ENCODE measurements around the gene SKIC8.

The SKIC8 gene

GRCh38 chr15:78342021-78342420 lies 42.6 kb upstream of the SKIC8 start:
- no peak for TF ChIP-seq CREB1 (IDR thresholded peaks at IDR 0.05; ENCODE audit: low read depth)
- TF ChIP-seq FOXM1 (IDR thresholded peaks at IDR 0.05; ENCODE audit: borderline replicate concordance, low read depth): no peak
- no peak for TF ChIP-seq REST (IDR thresholded peaks at IDR 0.05; ENCODE audit: low read depth)
- TF ChIP-seq EP300 (IDR thresholded peaks at IDR 0.05; ENCODE audit: borderline replicate concordance): no peak
- no peak for TF ChIP-seq MAX (IDR thresholded peaks at IDR 0.05)
- TF ChIP-seq EGR1 (IDR thresholded peaks at IDR 0.05): no peak
- no peak for TF ChIP-seq TCF12 (IDR thresholded peaks at IDR 0.05; ENCODE audit: low read depth)
- no peak for TF ChIP-seq USF1 (IDR thresholded peaks at IDR 0.05)
- TF ChIP-seq ZBTB7A (IDR thresholded peaks at IDR 0.05; ENCODE audit: low read depth): no peak
- TF ChIP-seq RAD21 (IDR thresholded peaks at IDR 0.05; ENCODE audit: low read depth): no peak
- no peak for TF ChIP-seq TAF1 (IDR thresholded peaks at IDR 0.05; ENCODE audit: low read depth)
- no peak for TF ChIP-seq NFIC (IDR thresholded peaks at IDR 0.05)

GRCh38 chr15:78341057-78341987 lies 41.9 kb upstream of the SKIC8 start:
- TF ChIP-seq REST (IDR thresholded peaks at IDR 0.05; ENCODE audit: low read depth) (no peak), ZBTB7A (IDR thresholded peaks at IDR 0.05; ENCODE audit: low read depth) (no peak), EGR1 (IDR thresholded peaks at IDR 0.05) (no peak), CEBPB (IDR thresholded peaks at IDR 0.05) (no peak), EP300 (IDR thresholded peaks at IDR 0.05; ENCODE audit: borderline replicate concordance) (no peak), TCF12 (IDR thresholded peaks at IDR 0.05; ENCODE audit: low read depth) (no peak)

- TF ChIP-seq MAX (IDR thresholded peaks at IDR 0.05) (0 out of 2 replicates have a peak, but pooled peaks have one; percentile 5), ZBTB7A (IDR thresholded peaks at IDR 0.05; ENCODE audit: low read depth) (0 out of 2 replicates have a peak, but pooled peaks have one; percentile 16), TCF12 (IDR thresholded peaks at IDR 0.05; ENCODE audit: low read depth) (no peak)
Observed at GRCh38 chr15:78340231-78341056, 41.0 kb upstream of the SKIC8 start, which contains the start of gene CRABP1. Gene CRABP1, plus strand, starts transcription at chr15:78340353. Its CDS starts 76 bp downstream, at chr15:78340429.

- TF ChIP-seq NFIC (IDR thresholded peaks at IDR 0.05): no peak
Observed at GRCh38 chr15:78339559-78339958, 40.1 kb upstream of the SKIC8 start.

GRCh38 chr15:78338781-78339180 lies 39.4 kb upstream of the SKIC8 start:
- TF ChIP-seq YY1 (IDR thresholded peaks at IDR 0.05; ENCODE audit: low read depth) (no peak), USF1 (IDR thresholded peaks at IDR 0.05) (no peak), REST (IDR thresholded peaks at IDR 0.05; ENCODE audit: low read depth) (no peak), TCF12 (IDR thresholded peaks at IDR 0.05; ENCODE audit: low read depth) (no peak), CREB1 (IDR thresholded peaks at IDR 0.05; ENCODE audit: low read depth) (no peak), ZBTB7A (IDR thresholded peaks at IDR 0.05; ENCODE audit: low read depth) (no peak), EGR1 (IDR thresholded peaks at IDR 0.05) (no peak), TAF1 (IDR thresholded peaks at IDR 0.05; ENCODE audit: low read depth) (no peak), MAX (IDR thresholded peaks at IDR 0.05) (no peak), CEBPB (IDR thresholded peaks at IDR 0.05) (no peak), RAD21 (IDR thresholded peaks at IDR 0.05; ENCODE audit: low read depth) (no peak), FOXM1 (IDR thresholded peaks at IDR 0.05; ENCODE audit: borderline replicate concordance, low read depth) (no peak), NFIC (IDR thresholded peaks at IDR 0.05) (no peak), TEAD4 (IDR thresholded peaks at IDR 0.05) (no peak), EP300 (IDR thresholded peaks at IDR 0.05; ENCODE audit: borderline replicate concordance) (no peak)

Measured in Ishikawa (cell line).